ENCODE data around the gene MCC.
A peak's percentile ranks its signal among the peaks of the same experiment; 100 is the strongest.

MCC gene

GRCh38 chr5:113054899-113055298 lies 433.4 kb downstream of the MCC start:
- no peak for DNase-seq (ENCODE audit: low read depth)

GRCh38 chr5:113053511-113053995 lies 434.7 kb downstream of the MCC start:
- peak; percentile 78 for DNase-seq (ENCODE audit: low read depth)

- peak; percentile 32 for DNase-seq (ENCODE audit: low read depth)
Observed at GRCh38 chr5:113052041-113052795, 436.0 kb downstream of the MCC start.

- DNase-seq (ENCODE audit: low read depth) = peak; percentile 78
Observed at GRCh38 chr5:113050721-113051382, 437.4 kb downstream of the MCC start.

GRCh38 chr5:113048931-113049330 lies 439.3 kb downstream of the MCC start:
- DNase-seq (ENCODE audit: low read depth) = no peak

- DNase-seq (ENCODE audit: low read depth) = no peak
Observed at GRCh38 chr5:113047733-113048652, 440.3 kb downstream of the MCC start.

- DNase-seq (ENCODE audit: low read depth) = peak; percentile 52
Observed at GRCh38 chr5:113047234-113047633, 441.0 kb downstream of the MCC start.

GRCh38 chr5:113044776-113045465 lies 443.3 kb downstream of the MCC start:
- DNase-seq (ENCODE audit: low read depth) = no peak

- no peak for DNase-seq (ENCODE audit: low read depth)
Observed at GRCh38 chr5:113043491-113043931, 444.7 kb downstream of the MCC start.

GRCh38 chr5:113042491-113043243 lies 445.6 kb downstream of the MCC start:
- DNase-seq (ENCODE audit: low read depth) = no peak

- DNase-seq (ENCODE audit: low read depth) = no peak
Observed at GRCh38 chr5:113040672-113041260, 447.5 kb downstream of the MCC start.

GRCh38 chr5:113039934-113040285 lies 448.3 kb downstream of the MCC start:
- DNase-seq (ENCODE audit: low read depth) = no peak

- no peak for DNase-seq (ENCODE audit: low read depth)
Observed at GRCh38 chr5:113039229-113039933, 448.9 kb downstream of the MCC start.

GRCh38 chr5:113038714-113039113 lies 449.5 kb downstream of the MCC start:
- peak; percentile 82 for DNase-seq (ENCODE audit: low read depth)

GRCh38 chr5:113038136-113038535 lies 450.1 kb downstream of the MCC start:
- DNase-seq (ENCODE audit: low read depth) = no peak

GRCh38 chr5:113036826-113037225 lies 451.4 kb downstream of the MCC start:
- no peak for DNase-seq (ENCODE audit: low read depth)

GRCh38 chr5:113036321-113036720 lies 451.9 kb downstream of the MCC start:
- no peak for DNase-seq (ENCODE audit: low read depth)

GRCh38 chr5:113035096-113035495 lies 453.2 kb downstream of the MCC start:
- DNase-seq (ENCODE audit: low read depth) = no peak

- DNase-seq (ENCODE audit: low read depth) = peak; percentile 93
Observed at GRCh38 chr5:113034182-113034773, 454.0 kb downstream of the MCC start.

GRCh38 chr5:113031557-113031956 lies 456.7 kb downstream of the MCC start:
- DNase-seq (ENCODE audit: low read depth) = no peak
